Endodermal cell (in vitro differentiated cells): Measurements from ENCODE around the gene STRN3. TPM values are rescaled to one million over a fixed set of nuclear protein-coding genes. Genes with fewer than 3 reads are reported as not detected.

ENCODE experiments used
- DNase-seq: peaks from one replicate; pipeline ENCODE4 v3.0.0-alpha.2; 2017
- H3K27ac ChIP-seq: 2 replicates; pipeline ENCODE4 v1.5.1; 2013; ENCODE audit warnings: mild to moderate bottlenecking, low read depth, low read length, moderate library complexity
- H3K27me3 ChIP-seq: 2 replicates; pipeline ENCODE4 v1.6.1; 2013; ENCODE audit warnings: mild to moderate bottlenecking, low read length, moderate library complexity; ENCODE audit not compliant: insufficient read depth, control insufficient read depth, poor library complexity, severe bottlenecking
- H3K36me3 ChIP-seq: 2 replicates; pipeline ENCODE4 v1.7.0; 2013; ENCODE audit warnings: mild to moderate bottlenecking, low read length, moderate library complexity; ENCODE audit not compliant: control insufficient read depth, insufficient read depth
- H3K4me1 ChIP-seq: one replicate; pipeline ENCODE4 v1.7.0; 2013; ENCODE audit warnings: low read length; ENCODE audit not compliant: control insufficient read depth, insufficient read depth
- H3K4me3 ChIP-seq: 2 replicates; pipeline ENCODE4 v1.5.1; 2013; ENCODE audit warnings: mild to moderate bottlenecking, low read length, moderate library complexity
- H3K9ac ChIP-seq: 2 replicates; pipeline ENCODE4 v1.6.1; 2013; ENCODE audit warnings: mild to moderate bottlenecking, low read length, moderate library complexity; ENCODE audit not compliant: poor library complexity, severe bottlenecking; ENCODE audit errors: extremely low read depth
- H3K9me3 ChIP-seq: 2 replicates; pipeline ENCODE4 v1.6.1; 2013; ENCODE audit warnings: mild to moderate bottlenecking, low read length, moderate library complexity; ENCODE audit not compliant: control insufficient read depth
- H3K27ac Mint-ChIP-seq: 2 replicates; pipeline ENCODE4 v1.8.0; 2020; ENCODE audit warnings: mixed read lengths
- H3K27me3 Mint-ChIP-seq: 2 replicates; pipeline ENCODE4 v1.8.0; 2021; ENCODE audit warnings: mild to moderate bottlenecking, mixed read lengths; ENCODE audit not compliant: insufficient read depth
- H3K36me3 Mint-ChIP-seq: 2 replicates; pipeline ENCODE4 v1.8.0; 2020; ENCODE audit warnings: low read depth, mixed read lengths
- H3K4me1 Mint-ChIP-seq: 2 replicates; pipeline ENCODE4 v1.8.0; 2020; ENCODE audit warnings: mixed read lengths
- H3K4me3 Mint-ChIP-seq: 2 replicates; pipeline ENCODE4 v1.8.0; 2020; ENCODE audit warnings: mild to moderate bottlenecking, moderate library complexity, mixed read lengths
- H3K9me3 Mint-ChIP-seq: 2 replicates; pipeline ENCODE4 v1.8.0; 2020; ENCODE audit warnings: mild to moderate bottlenecking, mixed read lengths
- WGBS, 2 experiments: methylation state at CpG; one replicate each; pipeline versions ENCODE4 v1.1.5 to v1.1.7; 2013; ENCODE audit warnings: missing lambda C conversion rate in 2 of 2, mixed read lengths in 1 of 2; ENCODE audit not compliant: insufficient coverage in 1 of 2, insufficient read length in 1 of 2; 5-methylcytosine and 5-hydroxymethylcytosine counted together
- total RNA-seq, 2 donors: library from RNA; stranded (reverse); fragmentation: NEBNext Ultra II Directional in 1 of 2; extraction: Animal tissue kit (Norgen Biotek cat#: 25700) in 1 of 2; gene quantifications; 2 replicates in 1 of 2; 3 replicates in 1 of 2; pipeline ENCODE4 v1.2.1, GENCODE V29; 2021
- TF ChIP-seq, protein P1 (sequence below): fragments of 200-600 bp; sonication (generic); conservative IDR thresholded peaks from 2 replicates; pipeline ENCODE4 v1.5.0; 2021; ENCODE audit warnings: antibody characterized with exemption, mild to moderate bottlenecking

The STRN3 gene
- total RNA-seq, 2 donors from 2014 or later: 56.5 to 58.9 TPM

DNA sequence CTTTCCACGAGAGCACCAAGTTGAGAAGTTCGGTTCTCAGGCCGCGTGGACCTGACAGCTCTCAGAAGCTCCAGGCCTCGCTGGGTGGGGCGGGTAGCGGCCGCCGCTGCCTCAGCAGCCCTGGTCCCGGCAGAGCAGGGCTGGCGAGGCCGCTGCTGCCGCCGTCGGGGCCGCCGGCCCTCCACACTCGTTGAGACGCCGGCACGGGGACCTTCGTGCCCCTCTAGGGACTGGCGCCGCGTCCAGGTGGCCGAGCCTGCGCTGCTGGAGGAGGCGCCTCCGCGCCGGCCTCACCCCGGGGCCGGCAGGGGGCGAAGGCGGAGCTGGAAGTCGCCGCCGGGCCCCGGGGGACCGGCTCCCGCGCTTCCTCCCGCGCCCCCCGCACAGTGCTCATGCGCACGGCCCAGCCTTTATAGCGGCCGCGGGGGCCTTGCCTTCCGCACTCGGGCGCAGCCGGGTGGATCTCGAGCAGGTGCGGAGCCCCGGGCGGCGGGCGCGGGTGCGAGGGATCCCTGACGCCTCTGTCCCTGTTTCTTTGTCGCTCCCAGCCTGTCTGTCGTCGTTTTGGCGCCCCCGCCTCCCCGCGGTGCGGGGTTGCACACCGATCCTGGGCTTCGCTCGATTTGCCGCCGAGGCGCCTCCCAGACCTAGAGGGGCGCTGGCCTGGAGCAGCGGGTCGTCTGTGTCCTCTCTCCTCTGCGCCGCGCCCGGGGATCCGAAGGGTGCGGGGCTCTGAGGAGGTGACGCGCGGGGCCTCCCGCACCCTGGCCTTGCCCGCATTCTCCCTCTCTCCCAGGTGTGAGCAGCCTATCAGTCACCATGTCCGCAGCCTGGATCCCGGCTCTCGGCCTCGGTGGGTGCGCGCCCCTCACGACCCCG, 151.8 kb downstream of the STRN3 start, which contains the start of gene COCH:
COCH (plus strand) TSS at position 440 of the 879 bp plus-strand sequence; CDS start at position 820, 380 bp downstream.
- WGBS, 2 experiments: 2 to 6% methylated on average over 52 to 99 of the region's 99 CpGs
- TF ChIP-seq, protein P1, sequence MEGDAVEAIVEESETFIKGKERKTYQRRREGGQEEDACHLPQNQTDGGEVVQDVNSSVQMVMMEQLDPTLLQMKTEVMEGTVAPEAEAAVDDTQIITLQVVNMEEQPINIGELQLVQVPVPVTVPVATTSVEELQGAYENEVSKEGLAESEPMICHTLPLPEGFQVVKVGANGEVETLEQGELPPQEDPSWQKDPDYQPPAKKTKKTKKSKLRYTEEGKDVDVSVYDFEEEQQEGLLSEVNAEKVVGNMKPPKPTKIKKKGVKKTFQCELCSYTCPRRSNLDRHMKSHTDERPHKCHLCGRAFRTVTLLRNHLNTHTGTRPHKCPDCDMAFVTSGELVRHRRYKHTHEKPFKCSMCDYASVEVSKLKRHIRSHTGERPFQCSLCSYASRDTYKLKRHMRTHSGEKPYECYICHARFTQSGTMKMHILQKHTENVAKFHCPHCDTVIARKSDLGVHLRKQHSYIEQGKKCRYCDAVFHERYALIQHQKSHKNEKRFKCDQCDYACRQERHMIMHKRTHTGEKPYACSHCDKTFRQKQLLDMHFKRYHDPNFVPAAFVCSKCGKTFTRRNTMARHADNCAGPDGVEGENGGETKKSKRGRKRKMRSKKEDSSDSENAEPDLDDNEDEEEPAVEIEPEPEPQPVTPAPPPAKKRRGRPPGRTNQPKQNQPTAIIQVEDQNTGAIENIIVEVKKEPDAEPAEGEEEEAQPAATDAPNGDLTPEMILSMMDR: peak; percentile 72
- DNase-seq: peak; percentile 87
- Mint-ChIP-seq H3K9me3 (no peaks in the 10 kb centered on the region), H3K36me3 (peaks cover 11% of the 10 kb centered on the region), H3K4me1 (peaks cover 15% of the 10 kb centered on the region), H3K27me3 (peaks cover 39% of the 10 kb centered on the region), H3K27ac (no peak within 1 kb of the TSS), H3K4me3 (peak within 1 kb of the TSS; percentile 63)
- H3K27ac ChIP-seq: no peak within 1 kb of the TSS
- H3K9me3 ChIP-seq: no peaks in the 10 kb centered on the region
- H3K27me3 ChIP-seq: peaks cover 44% of the 10 kb centered on the region
- no peaks in the 10 kb centered on the region for H3K4me1 ChIP-seq
- peak within 1 kb of the TSS; percentile 76 for H3K4me3 ChIP-seq
- peak within 1 kb of the TSS; percentile 49 for H3K9ac ChIP-seq
- no peaks in the 10 kb centered on the region for H3K36me3 ChIP-seq

DNA sequence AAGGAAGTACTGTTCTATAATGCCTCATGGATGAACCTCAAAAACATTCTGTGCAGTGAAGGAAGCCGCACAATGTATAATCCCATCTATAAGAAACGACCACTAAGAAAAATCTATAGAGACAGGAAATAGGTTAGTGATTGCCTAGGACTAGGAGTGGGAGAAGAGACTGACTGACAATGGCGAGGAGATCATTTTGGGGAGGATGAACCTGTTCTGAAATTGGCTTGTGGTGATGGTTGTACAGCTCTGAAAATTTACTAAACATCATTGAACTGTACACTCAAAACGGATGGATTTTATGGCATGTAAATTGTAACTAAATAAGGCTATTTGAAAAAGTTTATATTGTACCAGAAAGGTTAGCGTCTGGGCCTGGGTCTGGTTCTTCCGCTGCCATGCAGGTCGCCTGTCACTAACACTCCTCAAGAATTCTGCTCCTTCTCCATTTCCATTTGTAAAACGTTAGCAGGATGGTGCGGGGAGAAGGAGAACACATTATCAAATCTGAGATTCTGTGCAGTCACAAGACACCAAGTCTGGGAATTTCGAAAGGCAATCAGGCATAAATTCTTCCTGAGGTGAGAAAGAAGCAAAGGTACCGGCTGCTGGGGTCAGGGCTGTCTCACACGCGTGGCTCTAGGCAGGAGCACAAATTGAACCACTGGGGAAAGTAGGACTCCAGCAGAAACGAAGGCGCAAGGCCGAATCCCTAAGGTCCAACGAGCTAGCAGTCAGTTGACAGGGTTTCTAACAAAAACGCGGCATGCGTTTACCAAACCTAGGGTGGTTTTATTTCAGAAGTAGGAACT, 152.7 kb downstream of the STRN3 start:
- H3K27ac Mint-ChIP-seq: no peak overlapping the region
- Histone ChIP-seq H3K9me3 (no peaks in the 10 kb centered on the region), H3K36me3 (no peaks in the 10 kb centered on the region), H3K27me3 (peaks cover 44% of the 10 kb centered on the region), H3K4me3 (peak overlapping the region; percentile 76), H3K9ac (no peak overlapping the region), H3K27ac (no peak overlapping the region), H3K4me1 (no peaks in the 10 kb centered on the region)
- WGBS, 2 experiments: 79 to 82% methylated on average over 11 to 20 of the region's 20 CpGs
- DNase-seq: no peak
- TF ChIP-seq, protein P1: no peak
- H3K4me1 Mint-ChIP-seq: peaks cover 15% of the 10 kb centered on the region
- peak overlapping the region; percentile 63 for H3K4me3 Mint-ChIP-seq
- H3K36me3 Mint-ChIP-seq: peaks cover 8% of the 10 kb centered on the region
- H3K27me3 Mint-ChIP-seq: peaks cover 39% of the 10 kb centered on the region
- H3K9me3 Mint-ChIP-seq: no peaks in the 10 kb centered on the region

GRCh38 chr14:30872602-30873001, 153.6 kb downstream of the STRN3 start:
- no peak overlapping the region for H3K27ac ChIP-seq
- H3K27ac Mint-ChIP-seq: no peak overlapping the region
- TF ChIP-seq, protein P1: no peak
- H3K36me3 Mint-ChIP-seq: peaks cover 2% of the 10 kb centered on the region
- peak; percentile 59 for DNase-seq
- no peaks in the 10 kb centered on the region for H3K9me3 Mint-ChIP-seq
- H3K4me1 ChIP-seq: no peaks in the 10 kb centered on the region
- no peak overlapping the region for H3K9ac ChIP-seq
- no peaks in the 10 kb centered on the region for H3K36me3 ChIP-seq
- peaks cover 39% of the 10 kb centered on the region for H3K27me3 Mint-ChIP-seq
- peaks cover 15% of the 10 kb centered on the region for H3K4me1 Mint-ChIP-seq
- 78% methylated on average over 1 of the region's 1 CpG; no CpG with 5 or more reads in 1 of the 2 experiments for WGBS, 2 experiments
- H3K9me3 ChIP-seq: no peaks in the 10 kb centered on the region
- no peak overlapping the region for H3K4me3 Mint-ChIP-seq
- no peak overlapping the region for H3K4me3 ChIP-seq
- H3K27me3 ChIP-seq: peaks cover 44% of the 10 kb centered on the region
